Lower leg skin (tissue), 3 donors: Measurements from ENCODE around the gene MYO18A.

Experiments
- CTCF ChIP-seq, 3 donors: fragments of 450-650 bp; IDR thresholded peaks; one replicate each; pipeline ENCODE4 v1.5.1; 2016; ENCODE audit warnings: antibody characterized with exemption in 3 of 3, mild to moderate bottlenecking in 3 of 3, moderate library complexity in 2 of 3
- POLR2A ChIP-seq, 2 donors: fragments of 450-650 bp; IDR thresholded peaks; one replicate each; pipeline ENCODE4 v1.6.1; 2016 to 2017; ENCODE audit warnings: antibody characterized with exemption in 2 of 2, mild to moderate bottlenecking in 1 of 2, moderate library complexity in 1 of 2

GRCh38 chr17:29176558-29177351 lies 3.4 kb downstream of the MYO18A start:
- TF ChIP-seq POLR2A (IDR thresholded peaks at IDR 0.05): no peak
- TF ChIP-seq CTCF (IDR thresholded peaks at IDR 0.05): no peak
